ENCODE measurements around the gene TADA2A.
A peak's percentile ranks its signal among the peaks of the same experiment; 100 is the strongest.
"Not testable (repeated sequence)": the region's sequence is repeated elsewhere in the genome, so short reads cannot be mapped to it uniquely, and the experiment has no call there.

The TADA2A gene

GRCh38 chr17:37429039-37429438, 22.4 kb downstream of the TADA2A start:
- H3K36me3 ChIP-seq (ENCODE audit: control insufficient read depth, insufficient read depth, low read length), result peaks cover 7% of the 10 kb centered on the region
- H3K4me3 ChIP-seq (replicated peaks; ENCODE audit: low read depth, low read length), result no peak overlapping the region
- no peak for TF ChIP-seq CTCF (IDR thresholded peaks at IDR 0.05; ENCODE audit: insufficient read depth, low read length, poor library complexity, severe bottlenecking)
- no peak for DNase-seq (ENCODE audit: extremely low read depth, insufficient read length)
- no peaks in the 10 kb centered on the region for H3K27me3 ChIP-seq (replicated peaks; ENCODE audit: control insufficient read depth, insufficient read depth, low read length)

- Histone ChIP-seq H3K4me3 (replicated peaks; ENCODE audit: low read depth, low read length) (no peak overlapping the region), H3K27me3 (replicated peaks; ENCODE audit: control insufficient read depth, insufficient read depth, low read length) (no peaks in the 10 kb centered on the region), H3K36me3 (ENCODE audit: control insufficient read depth, insufficient read depth, low read length) (peaks cover 7% of the 10 kb centered on the region)
- no peak for TF ChIP-seq CTCF (IDR thresholded peaks at IDR 0.05; ENCODE audit: insufficient read depth, low read length, poor library complexity, severe bottlenecking)
- no peak for DNase-seq (ENCODE audit: extremely low read depth, insufficient read length)
Measured at GRCh38 chr17:37429453-37429852, 22.8 kb downstream of the TADA2A start.

GRCh38 chr17:37430051-37430627, 23.5 kb downstream of the TADA2A start:
- DNase-seq (ENCODE audit: extremely low read depth, insufficient read length), result peak; percentile 30
- Histone ChIP-seq H3K27me3 (replicated peaks; ENCODE audit: control insufficient read depth, insufficient read depth, low read length) (no peaks in the 10 kb centered on the region), H3K4me3 (replicated peaks; ENCODE audit: low read depth, low read length) (no peak overlapping the region), H3K36me3 (ENCODE audit: control insufficient read depth, insufficient read depth, low read length) (peaks cover 7% of the 10 kb centered on the region)
- TF ChIP-seq CTCF (IDR thresholded peaks at IDR 0.05; ENCODE audit: insufficient read depth, low read length, poor library complexity, severe bottlenecking), result no peak

GRCh38 chr17:37432671-37433070, 26.0 kb downstream of the TADA2A start:
- TF ChIP-seq CTCF (IDR thresholded peaks at IDR 0.05; ENCODE audit: insufficient read depth, low read length, poor library complexity, severe bottlenecking), result no peak
- Histone ChIP-seq H3K4me3 (replicated peaks; ENCODE audit: low read depth, low read length) (no peak overlapping the region), H3K36me3 (ENCODE audit: control insufficient read depth, insufficient read depth, low read length) (no peaks in the 10 kb centered on the region; the same call in 1 of the 2 replicates), H3K27me3 (replicated peaks; ENCODE audit: control insufficient read depth, insufficient read depth, low read length) (no peaks in the 10 kb centered on the region)
- DNase-seq (ENCODE audit: extremely low read depth, insufficient read length), result no peak

GRCh38 chr17:37438141-37438540, 31.5 kb downstream of the TADA2A start:
- peaks cover 3% of the 10 kb centered on the region for H3K36me3 ChIP-seq (ENCODE audit: control insufficient read depth, insufficient read depth, low read length)
- peak; percentile 24 for TF ChIP-seq CTCF (IDR thresholded peaks at IDR 0.05; ENCODE audit: insufficient read depth, low read length, poor library complexity, severe bottlenecking)
- no peak for DNase-seq (ENCODE audit: extremely low read depth, insufficient read length)
- no peaks in the 10 kb centered on the region for H3K27me3 ChIP-seq (replicated peaks; ENCODE audit: control insufficient read depth, insufficient read depth, low read length)
- no peak overlapping the region for H3K4me3 ChIP-seq (replicated peaks; ENCODE audit: low read depth, low read length)

GRCh38 chr17:37440424-37440823, 33.7 kb downstream of the TADA2A start:
- Histone ChIP-seq H3K27me3 (replicated peaks; ENCODE audit: control insufficient read depth, insufficient read depth, low read length) (no peaks in the 10 kb centered on the region), H3K4me3 (replicated peaks; ENCODE audit: low read depth, low read length) (no peak overlapping the region), H3K36me3 (ENCODE audit: control insufficient read depth, insufficient read depth, low read length) (peaks cover 3% of the 10 kb centered on the region)
- DNase-seq (ENCODE audit: extremely low read depth, insufficient read length), result no peak
- TF ChIP-seq CTCF (IDR thresholded peaks at IDR 0.05; ENCODE audit: insufficient read depth, low read length, poor library complexity, severe bottlenecking), result no peak

GRCh38 chr17:37441369-37442014, 34.8 kb downstream of the TADA2A start:
- DNase-seq (ENCODE audit: extremely low read depth, insufficient read length), result peak; percentile 43
- not testable (repeated sequence) for H3K4me3 ChIP-seq (replicated peaks; ENCODE audit: low read depth, low read length); H3K27me3 ChIP-seq (replicated peaks; ENCODE audit: control insufficient read depth, insufficient read depth, low read length); H3K36me3 ChIP-seq (ENCODE audit: control insufficient read depth, insufficient read depth, low read length)

Data from GM06990 (cell line).